ENCODE measurements around the gene ROBO2. TPM values are rescaled to one million over a fixed set of nuclear protein-coding genes. Genes with fewer than 3 reads are reported as not detected.

The ROBO2 gene
- total and polyA plus RNA-seq, 2 experiments from 2014 or later: 1.5 to 7.8 TPM

DNA sequence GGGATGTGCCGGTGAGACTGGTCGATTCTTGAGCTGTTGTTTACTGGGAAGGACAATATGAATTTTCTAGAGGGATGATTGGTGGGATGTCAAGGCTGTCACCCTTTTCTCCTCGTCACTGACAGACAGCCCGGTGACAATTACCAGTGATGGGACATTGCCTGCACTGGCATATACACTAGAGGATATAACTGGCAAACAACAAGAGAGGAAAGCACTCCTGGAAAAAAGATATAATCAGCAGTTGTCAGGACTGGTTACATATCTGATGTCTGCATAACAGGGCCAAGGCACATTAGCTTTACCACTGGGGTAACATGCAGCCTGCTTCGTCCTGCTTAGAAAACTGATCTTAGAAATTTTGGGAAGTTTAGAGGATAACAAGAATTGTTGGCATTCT, 131.1 kb downstream of the ROBO2 start:
- Histone ChIP-seq H2AFZ (no peak overlapping the region), H3K4me2 (no peak overlapping the region), H3K79me2 (replicated peaks; ENCODE audit: insufficient read depth) (no peaks in the 10 kb centered on the region), H3K27ac (ENCODE audit: low read depth) (no peak overlapping the region), H3F3A (replicated peaks; ENCODE audit: low read depth) (no peaks in the 10 kb centered on the region), H4K20me1 (replicated peaks; ENCODE audit: insufficient read depth) (no peaks in the 10 kb centered on the region), H3K27me3 (ENCODE audit: insufficient read depth) (no peaks in the 10 kb centered on the region), H3K36me3 (ENCODE audit: insufficient read depth) (no peaks in the 10 kb centered on the region), H3K9me2 (ENCODE audit: insufficient read depth) (no peaks in the 10 kb centered on the region), H3K4me1 (ENCODE audit: insufficient read depth) (no peaks in the 10 kb centered on the region), H3K4me3 (no peak overlapping the region)
- TF ChIP-seq STAT1 (IDR thresholded peaks at IDR 0.05; ENCODE audit: unreplicated experiment) (no peak), EZH2phosphoT487 (IDR thresholded peaks at IDR 0.05; ENCODE audit: unreplicated experiment) (no peak), JUNB (IDR thresholded peaks at IDR 0.05; ENCODE audit: unreplicated experiment) (no peak), ZNF114 (CRISPR knock-in tag; IDR thresholded peaks at IDR 0.05) (no peak), ZNF331 (CRISPR knock-in tag; IDR thresholded peaks at IDR 0.05; ENCODE audit: low read depth) (no peak), CREB1 (CRISPR knock-in tag; IDR thresholded peaks at IDR 0.05; ENCODE audit: low read depth) (no peak), EZH2 (IDR thresholded peaks at IDR 0.05; ENCODE audit: low read depth, unreplicated experiment) (no peak)
- TF ChIP-seq, protein P1, sequence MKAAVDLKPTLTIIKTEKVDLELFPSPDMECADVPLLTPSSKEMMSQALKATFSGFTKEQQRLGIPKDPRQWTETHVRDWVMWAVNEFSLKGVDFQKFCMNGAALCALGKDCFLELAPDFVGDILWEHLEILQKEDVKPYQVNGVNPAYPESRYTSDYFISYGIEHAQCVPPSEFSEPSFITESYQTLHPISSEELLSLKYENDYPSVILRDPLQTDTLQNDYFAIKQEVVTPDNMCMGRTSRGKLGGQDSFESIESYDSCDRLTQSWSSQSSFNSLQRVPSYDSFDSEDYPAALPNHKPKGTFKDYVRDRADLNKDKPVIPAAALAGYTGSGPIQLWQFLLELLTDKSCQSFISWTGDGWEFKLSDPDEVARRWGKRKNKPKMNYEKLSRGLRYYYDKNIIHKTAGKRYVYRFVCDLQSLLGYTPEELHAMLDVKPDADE (IDR thresholded peaks at IDR 0.05): no peak
- TF ChIP-seq, protein P2, sequence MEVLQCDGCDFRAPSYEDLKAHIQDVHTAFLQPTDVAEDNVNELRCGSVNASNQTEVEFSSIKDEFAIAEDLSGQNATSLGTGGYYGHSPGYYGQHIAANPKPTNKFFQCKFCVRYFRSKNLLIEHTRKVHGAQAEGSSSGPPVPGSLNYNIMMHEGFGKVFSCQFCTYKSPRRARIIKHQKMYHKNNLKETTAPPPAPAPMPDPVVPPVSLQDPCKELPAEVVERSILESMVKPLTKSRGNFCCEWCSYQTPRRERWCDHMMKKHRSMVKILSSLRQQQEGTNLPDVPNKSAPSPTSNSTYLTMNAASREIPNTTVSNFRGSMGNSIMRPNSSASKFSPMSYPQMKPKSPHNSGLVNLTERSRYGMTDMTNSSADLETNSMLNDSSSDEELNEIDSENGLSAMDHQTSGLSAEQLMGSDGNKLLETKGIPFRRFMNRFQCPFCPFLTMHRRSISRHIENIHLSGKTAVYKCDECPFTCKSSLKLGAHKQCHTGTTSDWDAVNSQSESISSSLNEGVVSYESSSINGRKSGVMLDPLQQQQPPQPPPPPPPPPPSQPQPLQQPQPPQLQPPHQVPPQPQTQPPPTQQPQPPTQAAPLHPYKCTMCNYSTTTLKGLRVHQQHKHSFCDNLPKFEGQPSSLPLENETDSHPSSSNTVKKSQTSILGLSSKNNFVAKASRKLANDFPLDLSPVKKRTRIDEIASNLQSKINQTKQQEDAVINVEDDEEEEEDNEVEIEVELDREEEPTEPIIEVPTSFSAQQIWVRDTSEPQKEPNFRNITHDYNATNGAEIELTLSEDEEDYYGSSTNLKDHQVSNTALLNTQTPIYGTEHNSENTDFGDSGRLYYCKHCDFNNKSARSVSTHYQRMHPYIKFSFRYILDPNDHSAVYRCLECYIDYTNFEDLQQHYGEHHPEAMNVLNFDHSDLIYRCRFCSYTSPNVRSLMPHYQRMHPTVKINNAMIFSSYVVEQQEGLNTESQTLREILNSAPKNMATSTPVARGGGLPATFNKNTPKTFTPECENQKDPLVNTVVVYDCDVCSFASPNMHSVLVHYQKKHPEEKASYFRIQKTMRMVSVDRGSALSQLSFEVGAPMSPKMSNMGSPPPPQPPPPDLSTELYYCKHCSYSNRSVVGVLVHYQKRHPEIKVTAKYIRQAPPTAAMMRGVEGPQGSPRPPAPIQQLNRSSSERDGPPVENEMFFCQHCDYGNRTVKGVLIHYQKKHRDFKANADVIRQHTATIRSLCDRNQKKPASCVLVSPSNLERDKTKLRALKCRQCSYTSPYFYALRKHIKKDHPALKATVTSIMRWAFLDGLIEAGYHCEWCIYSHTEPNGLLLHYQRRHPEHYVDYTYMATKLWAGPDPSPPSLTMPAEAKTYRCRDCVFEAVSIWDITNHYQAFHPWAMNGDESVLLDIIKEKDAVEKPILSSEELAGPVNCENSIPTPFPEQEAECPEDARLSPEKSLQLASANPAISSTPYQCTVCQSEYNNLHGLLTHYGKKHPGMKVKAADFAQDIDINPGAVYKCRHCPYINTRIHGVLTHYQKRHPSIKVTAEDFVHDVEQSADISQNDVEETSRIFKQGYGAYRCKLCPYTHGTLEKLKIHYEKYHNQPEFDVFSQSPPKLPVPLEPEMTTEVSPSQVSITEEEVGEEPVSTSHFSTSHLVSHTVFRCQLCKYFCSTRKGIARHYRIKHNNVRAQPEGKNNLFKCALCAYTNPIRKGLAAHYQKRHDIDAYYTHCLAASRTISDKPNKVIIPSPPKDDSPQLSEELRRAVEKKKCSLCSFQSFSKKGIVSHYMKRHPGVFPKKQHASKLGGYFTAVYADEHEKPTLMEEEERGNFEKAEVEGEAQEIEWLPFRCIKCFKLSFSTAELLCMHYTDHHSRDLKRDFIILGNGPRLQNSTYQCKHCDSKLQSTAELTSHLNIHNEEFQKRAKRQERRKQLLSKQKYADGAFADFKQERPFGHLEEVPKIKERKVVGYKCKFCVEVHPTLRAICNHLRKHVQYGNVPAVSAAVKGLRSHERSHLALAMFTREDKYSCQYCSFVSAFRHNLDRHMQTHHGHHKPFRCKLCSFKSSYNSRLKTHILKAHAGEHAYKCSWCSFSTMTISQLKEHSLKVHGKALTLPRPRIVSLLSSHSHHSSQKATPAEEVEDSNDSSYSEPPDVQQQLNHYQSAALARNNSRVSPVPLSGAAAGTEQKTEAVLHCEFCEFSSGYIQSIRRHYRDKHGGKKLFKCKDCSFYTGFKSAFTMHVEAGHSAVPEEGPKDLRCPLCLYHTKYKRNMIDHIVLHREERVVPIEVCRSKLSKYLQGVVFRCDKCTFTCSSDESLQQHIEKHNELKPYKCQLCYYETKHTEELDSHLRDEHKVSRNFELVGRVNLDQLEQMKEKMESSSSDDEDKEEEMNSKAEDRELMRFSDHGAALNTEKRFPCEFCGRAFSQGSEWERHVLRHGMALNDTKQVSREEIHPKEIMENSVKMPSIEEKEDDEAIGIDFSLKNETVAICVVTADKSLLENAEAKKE (CRISPR knock-in tag; IDR thresholded peaks at IDR 0.05): no peak
- TF ChIP-seq, protein P3, sequence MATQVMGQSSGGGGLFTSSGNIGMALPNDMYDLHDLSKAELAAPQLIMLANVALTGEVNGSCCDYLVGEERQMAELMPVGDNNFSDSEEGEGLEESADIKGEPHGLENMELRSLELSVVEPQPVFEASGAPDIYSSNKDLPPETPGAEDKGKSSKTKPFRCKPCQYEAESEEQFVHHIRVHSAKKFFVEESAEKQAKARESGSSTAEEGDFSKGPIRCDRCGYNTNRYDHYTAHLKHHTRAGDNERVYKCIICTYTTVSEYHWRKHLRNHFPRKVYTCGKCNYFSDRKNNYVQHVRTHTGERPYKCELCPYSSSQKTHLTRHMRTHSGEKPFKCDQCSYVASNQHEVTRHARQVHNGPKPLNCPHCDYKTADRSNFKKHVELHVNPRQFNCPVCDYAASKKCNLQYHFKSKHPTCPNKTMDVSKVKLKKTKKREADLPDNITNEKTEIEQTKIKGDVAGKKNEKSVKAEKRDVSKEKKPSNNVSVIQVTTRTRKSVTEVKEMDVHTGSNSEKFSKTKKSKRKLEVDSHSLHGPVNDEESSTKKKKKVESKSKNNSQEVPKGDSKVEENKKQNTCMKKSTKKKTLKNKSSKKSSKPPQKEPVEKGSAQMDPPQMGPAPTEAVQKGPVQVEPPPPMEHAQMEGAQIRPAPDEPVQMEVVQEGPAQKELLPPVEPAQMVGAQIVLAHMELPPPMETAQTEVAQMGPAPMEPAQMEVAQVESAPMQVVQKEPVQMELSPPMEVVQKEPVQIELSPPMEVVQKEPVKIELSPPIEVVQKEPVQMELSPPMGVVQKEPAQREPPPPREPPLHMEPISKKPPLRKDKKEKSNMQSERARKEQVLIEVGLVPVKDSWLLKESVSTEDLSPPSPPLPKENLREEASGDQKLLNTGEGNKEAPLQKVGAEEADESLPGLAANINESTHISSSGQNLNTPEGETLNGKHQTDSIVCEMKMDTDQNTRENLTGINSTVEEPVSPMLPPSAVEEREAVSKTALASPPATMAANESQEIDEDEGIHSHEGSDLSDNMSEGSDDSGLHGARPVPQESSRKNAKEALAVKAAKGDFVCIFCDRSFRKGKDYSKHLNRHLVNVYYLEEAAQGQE (IDR thresholded peaks at IDR 0.05; ENCODE audit: unreplicated experiment): no peak
- peaks cover 30% of the 10 kb centered on the region; the same call in 2 of the 3 replicates for H3K4me1 Mint-ChIP-seq
- no peaks in the 10 kb centered on the region for H3K36me3 Mint-ChIP-seq (ENCODE audit: low read depth)
- ATAC-seq (no peak), DNase-seq (ENCODE audit: low spot score) (no peak)
- H3K4me3 Mint-ChIP-seq: no peak overlapping the region
- H3K27me3 Mint-ChIP-seq (ENCODE audit: insufficient read depth, low read depth, poor library complexity): no peaks in the 10 kb centered on the region
- no peak overlapping the region for H3K27ac Mint-ChIP-seq
- no peaks in the 10 kb centered on the region for H3K9me3 Mint-ChIP-seq
